ENCODE results near the gene TMCC3. TPM values are rescaled to one million over a fixed set of nuclear protein-coding genes. Genes with fewer than 3 reads are reported as not detected.

TMCC3 gene
- total RNA-seq, 1 experiment from 2014 or later, result 0.49 TPM

- no peaks in the 10 kb centered on the region for H3K9me3 ChIP-seq (ENCODE audit: low read depth, low read length, poor library complexity, severe bottlenecking)
- intact Hi-C loops (cut with micrococcal nuclease; ENCODE audit: unreplicated experiment), result no loop called here
- no peaks in the 10 kb centered on the region for H3K36me3 ChIP-seq (ENCODE audit: insufficient read depth, low read length, poor library complexity, severe bottlenecking)
- H3K27ac ChIP-seq (ENCODE audit: low read depth, low read length, poor library complexity, severe bottlenecking), result no peak overlapping the region
- ChIA-PET CTCF (no interaction called here), POLR2A (ENCODE audit: low non-redundant PET) (interaction anchor here (0.9 kb wide), 1 partner anchor 10 kb away, joined by 3 read pairs; no protein-coding TSS in a partner anchor)
- H3K4me1 ChIP-seq (ENCODE audit: insufficient read depth, low read length, poor library complexity, severe bottlenecking), result no peaks in the 10 kb centered on the region
- peaks cover 5% of the 10 kb centered on the region for H3K27me3 ChIP-seq (replicated peaks; ENCODE audit: insufficient read depth, low read depth, low read length, poor library complexity)
- no TSS peak for BruUV-seq (replicated peaks)
- no peak for DNase-seq (ENCODE audit: low spot score)
- no peak overlapping the region for H3K4me3 ChIP-seq (ENCODE audit: low read depth, low read length, poor library complexity, severe bottlenecking)
- no peak for TF ChIP-seq CTCF (conservative IDR thresholded peaks at IDR 0.05; ENCODE audit: low read depth, low read length)
- TF ChIP-seq EZH2 (IDR thresholded peaks at IDR 0.05; ENCODE audit: borderline replicate concordance, low read depth, low read length, poor library complexity, severe bottlenecking), result no peak
Measured at GRCh38 chr12:94670075-94670474, 19.7 kb upstream of the TMCC3 start.

GRCh38 chr12:94667031-94667540, 16.7 kb upstream of the TMCC3 start:
- Histone ChIP-seq H3K9me3 (ENCODE audit: low read depth, low read length, poor library complexity, severe bottlenecking) (no peaks in the 10 kb centered on the region), H3K4me1 (ENCODE audit: insufficient read depth, low read length, poor library complexity, severe bottlenecking) (no peaks in the 10 kb centered on the region), H3K36me3 (ENCODE audit: insufficient read depth, low read length, poor library complexity, severe bottlenecking) (no peaks in the 10 kb centered on the region), H3K27ac (ENCODE audit: low read depth, low read length, poor library complexity, severe bottlenecking) (no peak overlapping the region), H3K4me3 (ENCODE audit: low read depth, low read length, poor library complexity, severe bottlenecking) (no peak overlapping the region), H3K27me3 (replicated peaks; ENCODE audit: insufficient read depth, low read depth, low read length, poor library complexity) (no peaks in the 10 kb centered on the region)
- no peak for DNase-seq (ENCODE audit: low spot score)
- ChIA-PET CTCF (interaction anchor here (0.6 to 0.7 kb wide), 2 partner anchors 690 to 754 kb away, joined by 3 to 5 read pairs; no protein-coding TSS in a partner anchor), POLR2A (ENCODE audit: low non-redundant PET) (no interaction called here)
- intact Hi-C loops (cut with micrococcal nuclease; ENCODE audit: unreplicated experiment), result no loop called here
- no TSS peak for BruUV-seq (replicated peaks)
- no peak for TF ChIP-seq EZH2 (IDR thresholded peaks at IDR 0.05; ENCODE audit: borderline replicate concordance, low read depth, low read length, poor library complexity, severe bottlenecking)

GRCh38 chr12:94666158-94666557, 15.8 kb upstream of the TMCC3 start:
- Histone ChIP-seq H3K27ac (ENCODE audit: low read depth, low read length, poor library complexity, severe bottlenecking) (no peak overlapping the region), H3K4me1 (ENCODE audit: insufficient read depth, low read length, poor library complexity, severe bottlenecking) (no peaks in the 10 kb centered on the region), H3K27me3 (replicated peaks; ENCODE audit: insufficient read depth, low read depth, low read length, poor library complexity) (no peaks in the 10 kb centered on the region), H3K9me3 (ENCODE audit: low read depth, low read length, poor library complexity, severe bottlenecking) (no peaks in the 10 kb centered on the region), H3K4me3 (ENCODE audit: low read depth, low read length, poor library complexity, severe bottlenecking) (no peak overlapping the region), H3K36me3 (ENCODE audit: insufficient read depth, low read length, poor library complexity, severe bottlenecking) (no peaks in the 10 kb centered on the region)
- no TSS peak for BruUV-seq (replicated peaks)
- ChIA-PET POLR2A (ENCODE audit: low non-redundant PET) (no interaction called here), CTCF (no interaction called here)
- no peak for DNase-seq (ENCODE audit: low spot score)
- TF ChIP-seq CTCF (conservative IDR thresholded peaks at IDR 0.05; ENCODE audit: low read depth, low read length), result no peak
- TF ChIP-seq EZH2 (IDR thresholded peaks at IDR 0.05; ENCODE audit: borderline replicate concordance, low read depth, low read length, poor library complexity, severe bottlenecking), result no peak
- intact Hi-C loops (cut with micrococcal nuclease; ENCODE audit: unreplicated experiment), result no loop called here

GRCh38 chr12:94663702-94664101, 13.3 kb upstream of the TMCC3 start:
- Histone ChIP-seq H3K9me3 (ENCODE audit: low read depth, low read length, poor library complexity, severe bottlenecking) (no peaks in the 10 kb centered on the region), H3K27ac (ENCODE audit: low read depth, low read length, poor library complexity, severe bottlenecking) (no peak overlapping the region), H3K4me1 (ENCODE audit: insufficient read depth, low read length, poor library complexity, severe bottlenecking) (no peaks in the 10 kb centered on the region), H3K27me3 (replicated peaks; ENCODE audit: insufficient read depth, low read depth, low read length, poor library complexity) (no peaks in the 10 kb centered on the region), H3K36me3 (ENCODE audit: insufficient read depth, low read length, poor library complexity, severe bottlenecking) (no peaks in the 10 kb centered on the region), H3K4me3 (ENCODE audit: low read depth, low read length, poor library complexity, severe bottlenecking) (no peak overlapping the region)
- TF ChIP-seq CTCF (conservative IDR thresholded peaks at IDR 0.05; ENCODE audit: low read depth, low read length) (no peak), EZH2 (IDR thresholded peaks at IDR 0.05; ENCODE audit: borderline replicate concordance, low read depth, low read length, poor library complexity, severe bottlenecking) (no peak)
- ChIA-PET POLR2A (ENCODE audit: low non-redundant PET) (no interaction called here), CTCF (no interaction called here)
- BruUV-seq (replicated peaks), result no TSS peak
- no peak for DNase-seq (ENCODE audit: low spot score)
- intact Hi-C loops (cut with micrococcal nuclease; ENCODE audit: unreplicated experiment), result no loop called here
